ENCODE measurements around the gene MED22. TPM values are rescaled to one million over a fixed set of nuclear protein-coding genes. Genes with fewer than 3 reads are reported as not detected.

Gene MED22
- total and polyA plus RNA-seq, 2 experiments from 2014 or later = 20.9 to 85.7 TPM

GRCh38 chr9:133333566-133333965 is 14.4 kb downstream of the MED22 start:
- Histone ChIP-seq H3F3A (replicated peaks; ENCODE audit: low read depth) (peaks cover 36% of the 10 kb centered on the region), H4K20me1 (replicated peaks; ENCODE audit: insufficient read depth) (peaks cover 12% of the 10 kb centered on the region; the same call in 1 of the 2 replicates), H3K79me2 (replicated peaks; ENCODE audit: insufficient read depth) (peaks cover 19% of the 10 kb centered on the region), H3K4me1 (ENCODE audit: insufficient read depth) (peaks cover 9% of the 10 kb centered on the region), H3K27ac (ENCODE audit: low read depth) (no peak overlapping the region), H2AFZ (no peak overlapping the region), H3K9me2 (ENCODE audit: insufficient read depth) (no peaks in the 10 kb centered on the region), H3K4me3 (no peak overlapping the region), H3K27me3 (ENCODE audit: insufficient read depth) (no peaks in the 10 kb centered on the region), H3K4me2 (no peak overlapping the region), H3K36me3 (ENCODE audit: insufficient read depth) (peaks cover 10% of the 10 kb centered on the region)
- TF ChIP-seq EZH2 (IDR thresholded peaks at IDR 0.05; ENCODE audit: low read depth, unreplicated experiment) = no peak
- TF ChIP-seq ZNF331 (CRISPR knock-in tag; IDR thresholded peaks at IDR 0.05; ENCODE audit: low read depth) = no peak
- 0 out of 4 replicates have a peak, but pooled peaks of 1 of the 2 experiments have one; percentile 0 for TF ChIP-seq CTCF (conservative IDR thresholded peaks at IDR 0.05; ENCODE audit: low read depth in 2 of 2)
- Mint-ChIP-seq H3K4me1 (peaks cover 16% of the 10 kb centered on the region), H3K9me3 (peaks cover 6% of the 10 kb centered on the region; the same call in 2 of the 3 replicates), H3K36me3 (ENCODE audit: low read depth) (peaks cover 65% of the 10 kb centered on the region), H3K27me3 (ENCODE audit: insufficient read depth, low read depth, poor library complexity) (peaks cover 24% of the 10 kb centered on the region), H3K4me3 (peak overlapping the region; percentile 99; the same call in 1 of the 3 replicates), H3K27ac (no peak overlapping the region)
- DNase-seq (ENCODE audit: low spot score) = no peak
- no peak for ATAC-seq

GRCh38 chr9:133333011-133333410 is 14.9 kb downstream of the MED22 start:
- H3K9me2 ChIP-seq (ENCODE audit: insufficient read depth) = no peaks in the 10 kb centered on the region
- Mint-ChIP-seq H3K9me3 (peaks cover 8% of the 10 kb centered on the region; the same call in 2 of the 3 replicates), H3K27ac (no peak overlapping the region), H3K4me1 (peaks cover 16% of the 10 kb centered on the region), H3K36me3 (ENCODE audit: low read depth) (peaks cover 66% of the 10 kb centered on the region), H3K4me3 (no peak overlapping the region), H3K27me3 (ENCODE audit: insufficient read depth, low read depth, poor library complexity) (peaks cover 29% of the 10 kb centered on the region)
- H2AFZ ChIP-seq = no peak overlapping the region
- peaks cover 36% of the 10 kb centered on the region for H3F3A ChIP-seq (replicated peaks; ENCODE audit: low read depth)
- H4K20me1 ChIP-seq (replicated peaks; ENCODE audit: insufficient read depth) = peaks cover 12% of the 10 kb centered on the region; the same call in 1 of the 2 replicates
- peaks cover 19% of the 10 kb centered on the region for H3K79me2 ChIP-seq (replicated peaks; ENCODE audit: insufficient read depth)
- DNase-seq (ENCODE audit: low spot score) = no peak
- no peak overlapping the region for H3K4me2 ChIP-seq
- no peak overlapping the region for H3K4me3 ChIP-seq
- peaks cover 9% of the 10 kb centered on the region for H3K4me1 ChIP-seq (ENCODE audit: insufficient read depth)
- no peak overlapping the region for H3K27ac ChIP-seq (ENCODE audit: low read depth)
- peaks cover 10% of the 10 kb centered on the region for H3K36me3 ChIP-seq (ENCODE audit: insufficient read depth)
- no peak for ATAC-seq
- H3K27me3 ChIP-seq (ENCODE audit: insufficient read depth) = no peaks in the 10 kb centered on the region
- TF ChIP-seq EZH2 (IDR thresholded peaks at IDR 0.05; ENCODE audit: low read depth, unreplicated experiment) (no peak), CREB1 (CRISPR knock-in tag; IDR thresholded peaks at IDR 0.05; ENCODE audit: low read depth) (no peak), CTCF (conservative IDR thresholded peaks at IDR 0.05; ENCODE audit: low read depth in 2 of 2) (no peak), EZH2phosphoT487 (IDR thresholded peaks at IDR 0.05; ENCODE audit: unreplicated experiment) (no peak), ZNF462 (CRISPR knock-in tag; IDR thresholded peaks at IDR 0.05) (no peak), ZNF331 (CRISPR knock-in tag; IDR thresholded peaks at IDR 0.05; ENCODE audit: low read depth) (no peak), JUNB (IDR thresholded peaks at IDR 0.05; ENCODE audit: unreplicated experiment) (no peak)
